GM12878 (cell line): ENCODE data around the gene ZNF394. TPM values are rescaled to one million over a fixed set of nuclear protein-coding genes. Genes with fewer than 3 reads are reported as not detected.
"Not testable (repeated sequence)": the region's sequence is repeated elsewhere in the genome, so short reads cannot be mapped to it uniquely, and the experiment has no call there.

Experiments used
- ATAC-seq: fragments of 200-7000 bp; cut with Tn5 transposase; 3 replicates; pipeline ENCODE4 v1.9.1; 2020; ENCODE audit warnings: mild to moderate bottlenecking, moderate library complexity
- BruUV-seq: library from RNA; stranded (reverse); fragments of 400-500 nt; replicated peaks from 2 replicates; lab custom pipeline; 2021; lab: Mats Ljungman, UMichigan
- CTCF ChIA-PET: fragments of 300-600 bp; sonication (Branson Sonifier 250); formaldehyde crosslinking; extraction: SDS; loops from one replicate; lab custom pipeline; 2021; ENCODE audit warnings: inconsistent platforms; lab: Yijun Ruan, JAX
- POLR2A ChIA-PET: fragments of 350-600 bp; formaldehyde crosslinking; extraction: SDS; loops from one replicate; lab custom pipeline; 2021; ENCODE audit warnings: inconsistent platforms; lab: Charles Lee
- RAD21 ChIA-PET: fragments of 300-600 bp; sonication (Branson Sonifier 250); formaldehyde crosslinking; loops from one replicate; lab custom pipeline; 2023; ENCODE audit warnings: antibody characterized with exemption; ENCODE audit not compliant: unreplicated experiment; lab: Charles Lee
- SMC1A ChIA-PET: fragments of 300-600 bp; sonication (Branson Sonifier 250); formaldehyde crosslinking; loops from one replicate; lab custom pipeline; 2023; ENCODE audit not compliant: unreplicated experiment, uncharacterized antibody; lab: Charles Lee
- DNase-seq: peaks from one replicate; pipeline ENCODE4 v3.0.0-alpha.2; 2011; ENCODE audit warnings: low read depth, low spot score
- FAIRE-seq: peaks from 3 replicates; lab custom pipeline; 2011; peaks lifted over from hg19 to GRCh38; lab: Jason Lieb, UNC
- H2AFZ ChIP-seq: 2 replicates; pipeline ENCODE4 v1.6.0; 2011; ENCODE audit warnings: low read depth, low read length, control low read depth; ENCODE audit not compliant: control insufficient read depth
- H3K27ac ChIP-seq: 2 replicates; pipeline ENCODE4 v1.5.1; 2011; ENCODE audit warnings: control low read depth; ENCODE audit not compliant: control insufficient read depth, insufficient read depth
- H3K27me3 ChIP-seq, 2 experiments: replicated peaks in 1 of 2; 2 replicates each; pipeline versions ENCODE4 v1.6.0 to v1.6.1; 2011; ENCODE audit warnings: low read length in 1 of 2; ENCODE audit not compliant: control insufficient read depth in 2 of 2, insufficient read depth in 2 of 2
- H3K36me3 ChIP-seq, 2 experiments: 2 replicates each; pipeline ENCODE4 v1.5.1; 2011; ENCODE audit warnings: low read length in 1 of 2; ENCODE audit not compliant: control insufficient read depth in 2 of 2, insufficient read depth in 2 of 2
- H3K4me1 ChIP-seq: 2 replicates; pipeline ENCODE4 v1.6.1; 2011; ENCODE audit warnings: mild to moderate bottlenecking, low read length, moderate library complexity, mixed read lengths; ENCODE audit not compliant: control insufficient read depth, insufficient read depth
- H3K4me2 ChIP-seq: 2 replicates; pipeline ENCODE4 v1.6.0; 2011; ENCODE audit warnings: control low read depth; ENCODE audit not compliant: control insufficient read depth, insufficient read depth
- H3K4me3 ChIP-seq: fragments of 200-600 bp; sonication (generic); 2 replicates; pipeline ENCODE4 v1.5.1; 2016
- H3K79me2 ChIP-seq: 2 replicates; pipeline ENCODE4 v1.6.0; 2011; ENCODE audit warnings: low read length; ENCODE audit not compliant: control insufficient read depth, insufficient read depth
- H3K9ac ChIP-seq: 2 replicates; pipeline ENCODE4 v1.8.0; 2011; ENCODE audit warnings: low read length, control low read depth, mixed read lengths; ENCODE audit not compliant: control insufficient read depth, insufficient read depth
- H3K9me3 ChIP-seq: replicated peaks from 3 replicates; pipeline ENCODE4 v1.5.1; 2011; ENCODE audit warnings: mild to moderate bottlenecking, low read length; ENCODE audit not compliant: control insufficient read depth, insufficient read depth
- H4K20me1 ChIP-seq: 2 replicates; pipeline ENCODE4 v1.6.0; 2011; ENCODE audit not compliant: control insufficient read depth, insufficient read depth
- EGR1 ChIP-seq, 2 experiments: IDR thresholded peaks; 1 replicate in 1 of 2; 2 replicates in 1 of 2; pipeline ENCODE4 v1.6.1; 2011 to 2012; ENCODE audit warnings: low read depth in 2 of 2, low read length in 2 of 2, borderline replicate concordance in 1 of 2, mild to moderate bottlenecking in 1 of 2, moderate library complexity in 1 of 2
- FOS ChIP-seq: IDR thresholded peaks from 3 replicates; pipeline ENCODE4 v1.6.1; 2011; ENCODE audit warnings: borderline replicate concordance; ENCODE audit not compliant: insufficient read length; ENCODE audit errors: extremely low read depth
- GATAD2B ChIP-seq: fragments of 450-650 bp; conservative IDR thresholded peaks from 2 replicates; pipeline ENCODE4 v1.6.1; 2017; ENCODE audit warnings: low read depth, mild to moderate bottlenecking, moderate library complexity
- IRF3 ChIP-seq: fragments of 450-650 bp; IDR thresholded peaks from 2 replicates; pipeline ENCODE4 v1.6.1; 2014; ENCODE audit warnings: mild to moderate bottlenecking
- MLLT1 ChIP-seq: fragments of 450-650 bp; IDR thresholded peaks from 2 replicates; pipeline ENCODE4 v1.6.1; 2016; ENCODE audit warnings: mild to moderate bottlenecking
- NFYA ChIP-seq: IDR thresholded peaks from 2 replicates; pipeline ENCODE4 v1.6.1; 2011; ENCODE audit warnings: low read depth, mild to moderate bottlenecking, low read length, improper control_type of control experiment, borderline replicate concordance
- SP1 ChIP-seq: IDR thresholded peaks from one replicate; pipeline ENCODE4 v1.6.1; 2011; ENCODE audit warnings: low read depth, low read length
- TBL1XR1 ChIP-seq: IDR thresholded peaks from 2 replicates; pipeline ENCODE4 v1.6.1; 2012; ENCODE audit warnings: low read depth, low read length, improper control_type of control experiment
- ZNF217 ChIP-seq: fragments of 450-650 bp; IDR thresholded peaks from 2 replicates; pipeline ENCODE4 v1.6.1; 2017; ENCODE audit warnings: antibody characterized with exemption, mild to moderate bottlenecking
- WGBS: methylation state at CpG from one replicate; pipeline ENCODE4 v1.1.6; 2016; ENCODE audit warnings: low lambda C conversion rate; ENCODE audit not compliant: insufficient replicate concordance, insufficient coverage; ENCODE audit errors: missing lambda C conversion rate; 5-methylcytosine and 5-hydroxymethylcytosine counted together
- in situ Hi-C: fragments of 300-500 bp; cut with MboI; formaldehyde crosslinking; loops from 9 replicates; pipeline ENCODE4 v1.14.3; 2018; ENCODE audit warnings: mixed read lengths
- intact Hi-C: fragments of 100-400 bp; cut with micrococcal nuclease; formaldehyde crosslinking; loops from one replicate; pipeline ENCODE4 v1.14.2; 2022; ENCODE audit not compliant: unreplicated experiment
- polyA plus RNA-seq, 11 experiments: library from polyadenylated mRNA; depleted of rRNA in 4 of 11; unstranded in 6 of 11; stranded (reverse) in 5 of 11; fragments of >200 nt; fragmentation: Nextera tagmentation in 4 of 11; fragmentation: Illumina TruSeq in 1 of 11; extraction: Ambion mirVana in 4 of 11; extraction: Trizol in 1 of 11; gene quantifications; 1 replicate in 1 of 11; 2 replicates in 10 of 11; pipeline versions ENCODE4 v1.2.1 to v1.2.3, GENCODE V29; 2011 to 2016; ENCODE audit warnings: inconsistent platforms in 2 of 11, missing spikeins in 2 of 11, low read depth in 1 of 11
- total RNA-seq, 4 experiments: library from RNA; depleted of rRNA in 3 of 4; stranded (reverse); fragments of >200 nt in 3 of 4; fragmentation: Illumina TruSeq in 1 of 4; extraction: Trizol in 1 of 4; gene quantifications; 2 replicates each; pipeline versions ENCODE4 v1.2.1 to v1.2.3, GENCODE V29; 2013 to 2021

ZNF394 gene
- total and polyA plus RNA-seq, 10 of the 15 experiments (the other 5 are each of a cell fraction or from before 2014, with no cell fraction given) = 2.5 to 26.8 (median 22.7) TPM

GRCh38 chr7:99504281-99504602, 4.2 kb upstream of the ZNF394 start:
- H3K79me2 ChIP-seq = peaks cover 38% of the 10 kb centered on the region
- no peaks in the 10 kb centered on the region for H3K9me3 ChIP-seq
- no peaks in the 10 kb centered on the region for H3K27me3 ChIP-seq
- peaks cover 5% of the 10 kb centered on the region for H3K4me1 ChIP-seq
- no peak for FAIRE-seq
- BruUV-seq = no TSS peak
- peak overlapping the region; percentile 94 for H3K9ac ChIP-seq
- 10% methylated on average over 19 of the region's 19 CpGs for WGBS
- no peaks in the 10 kb centered on the region for H3K36me3 ChIP-seq
- H3K27ac ChIP-seq = peak overlapping the region; percentile 83
- ChIA-PET RAD21 (interaction anchor here (0.7 to 1.5 kb wide), 4 partner anchors 31 to 578 kb away, joined by 3 to 10 read pairs (median 3); partner anchors contain the start of gene ZNF655), SMC1A (interaction anchor here (0.6 to 2.4 kb wide), 4 partner anchors 10 to 178 kb away, joined by 3 to 8 read pairs (median 4); partner anchors contain the start of gene ZNF655), POLR2A (interaction anchor here (0.9 to 2.0 kb wide), 11 partner anchors 11 to 578 kb away, joined by 3 to 18 read pairs (median 5); partner anchors contain the start of genes ATP5MF, FAM200A, ZNF655 and ZNF789), CTCF (interaction anchor here (0.7 to 1.2 kb wide), 4 partner anchors 21 to 334 kb away, joined by 3 to 4 read pairs (median 3); no protein-coding TSS in a partner anchor)
- peak overlapping the region; percentile 84 for H3K4me2 ChIP-seq
- no peaks in the 10 kb centered on the region for H4K20me1 ChIP-seq
- no peak for DNase-seq
- no peak for ATAC-seq
- in situ Hi-C loops = no loop called here
- intact Hi-C loops = loop anchor here (1.0 to 2.0 kb wide), 3 partner anchors 49 to 112 kb away; partner anchors contain the start of genes CPSF4, FAM200A, PTCD1 and ZSCAN25
- TF ChIP-seq SP1 (no peak), GATAD2B (0 out of 2 replicates have a peak, but pooled peaks have one; percentile 61), MLLT1 (0 out of 2 replicates have a peak, but pooled peaks have one; percentile 9), IRF3 (peak; percentile 62; the same call in 1 of the 2 replicates), EGR1 (IDR thresholded peaks at IDR 0.05; ENCODE audit: borderline replicate concordance in 1 of 2, low read depth in 2 of 2, low read length in 2 of 2) (peak in 1 of 2 experiments; percentile 86; a peak in 2 of 3 replicates), ZNF217 (peak; percentile 4; the same call in 1 of the 2 replicates), TBL1XR1 (no peak), NFYA (no peak), FOS (peak; percentile 6)
- H3K4me3 ChIP-seq = peak overlapping the region; percentile 91
- peak overlapping the region; percentile 99 for H2AFZ ChIP-seq

- intact Hi-C loops = loop anchor here (2.0 kb wide), 2 partner anchors 28 to 58 kb away; partner anchors contain the start of genes ZNF655 and ZNF789
- H3K9me3 ChIP-seq, H3K27me3 ChIP-seq, H3K4me3 ChIP-seq, SMC1A ChIA-PET, in situ Hi-C loops, ATAC-seq, H2AFZ ChIP-seq, H3K36me3 ChIP-seq, FAIRE-seq, H3K9ac ChIP-seq, H3K4me1 ChIP-seq, H4K20me1 ChIP-seq, RAD21 ChIA-PET, DNase-seq, H3K27ac ChIP-seq: not testable (repeated sequence)
- Histone ChIP-seq H3K79me2 (peaks cover 54% of the 10 kb centered on the region), H3K4me2 (peak overlapping the region; percentile 46; the same call in 1 of the 2 replicates)
- BruUV-seq = TSS peak; percentile 48
- ChIA-PET POLR2A (interaction anchor here (1.0 to 2.3 kb wide), 4 partner anchors 28 to 94 kb away, joined by 3 to 15 read pairs (median 6); partner anchors contain the start of genes BUD31 and ZNF655), CTCF (interaction anchor here (0.6 to 1.5 kb wide), 2 partner anchors 57 to 92 kb away, joined by 3 to 4 read pairs; partner anchors contain the start of genes BUD31, PDAP1 and ZNF655)
- WGBS = 96% methylated on average over 11 of the region's 12 CpGs
Observed at GRCh38 chr7:99501236-99501635, 1.2 kb upstream of the ZNF394 start.
